ENCODE measurements around the gene HOXC4. TPM values are rescaled to one million over a fixed set of nuclear protein-coding genes. Genes with fewer than 3 reads are reported as not detected.
"Not testable (repeated sequence)": the region's sequence is repeated elsewhere in the genome, so short reads cannot be mapped to it uniquely, and the experiment has no call there.

Gene HOXC4
- total RNA-seq, 6 experiments from 2014 or later, result 0.35 to 0.73 (median 0.38) TPM; not detected in 2

GRCh38 chr12:54040648-54041047 lies 13.0 kb upstream of the HOXC4 start:
- Mint-ChIP-seq H3K4me3 (no peak overlapping the region), H3K27me3 (ENCODE audit: insufficient read depth) (peaks cover 76% of the 10 kb centered on the region), H3K4me1 (ENCODE audit: low read depth) (no peaks in the 10 kb centered on the region), H3K9me3 (no peaks in the 10 kb centered on the region), H3K36me3 (ENCODE audit: low read depth) (no peaks in the 10 kb centered on the region), H3K27ac (no peak overlapping the region)
- no peak for DNase-seq
- TF ChIP-seq, protein P1, sequence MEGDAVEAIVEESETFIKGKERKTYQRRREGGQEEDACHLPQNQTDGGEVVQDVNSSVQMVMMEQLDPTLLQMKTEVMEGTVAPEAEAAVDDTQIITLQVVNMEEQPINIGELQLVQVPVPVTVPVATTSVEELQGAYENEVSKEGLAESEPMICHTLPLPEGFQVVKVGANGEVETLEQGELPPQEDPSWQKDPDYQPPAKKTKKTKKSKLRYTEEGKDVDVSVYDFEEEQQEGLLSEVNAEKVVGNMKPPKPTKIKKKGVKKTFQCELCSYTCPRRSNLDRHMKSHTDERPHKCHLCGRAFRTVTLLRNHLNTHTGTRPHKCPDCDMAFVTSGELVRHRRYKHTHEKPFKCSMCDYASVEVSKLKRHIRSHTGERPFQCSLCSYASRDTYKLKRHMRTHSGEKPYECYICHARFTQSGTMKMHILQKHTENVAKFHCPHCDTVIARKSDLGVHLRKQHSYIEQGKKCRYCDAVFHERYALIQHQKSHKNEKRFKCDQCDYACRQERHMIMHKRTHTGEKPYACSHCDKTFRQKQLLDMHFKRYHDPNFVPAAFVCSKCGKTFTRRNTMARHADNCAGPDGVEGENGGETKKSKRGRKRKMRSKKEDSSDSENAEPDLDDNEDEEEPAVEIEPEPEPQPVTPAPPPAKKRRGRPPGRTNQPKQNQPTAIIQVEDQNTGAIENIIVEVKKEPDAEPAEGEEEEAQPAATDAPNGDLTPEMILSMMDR (IDR thresholded peaks at IDR 0.05), result no peak

DNA sequence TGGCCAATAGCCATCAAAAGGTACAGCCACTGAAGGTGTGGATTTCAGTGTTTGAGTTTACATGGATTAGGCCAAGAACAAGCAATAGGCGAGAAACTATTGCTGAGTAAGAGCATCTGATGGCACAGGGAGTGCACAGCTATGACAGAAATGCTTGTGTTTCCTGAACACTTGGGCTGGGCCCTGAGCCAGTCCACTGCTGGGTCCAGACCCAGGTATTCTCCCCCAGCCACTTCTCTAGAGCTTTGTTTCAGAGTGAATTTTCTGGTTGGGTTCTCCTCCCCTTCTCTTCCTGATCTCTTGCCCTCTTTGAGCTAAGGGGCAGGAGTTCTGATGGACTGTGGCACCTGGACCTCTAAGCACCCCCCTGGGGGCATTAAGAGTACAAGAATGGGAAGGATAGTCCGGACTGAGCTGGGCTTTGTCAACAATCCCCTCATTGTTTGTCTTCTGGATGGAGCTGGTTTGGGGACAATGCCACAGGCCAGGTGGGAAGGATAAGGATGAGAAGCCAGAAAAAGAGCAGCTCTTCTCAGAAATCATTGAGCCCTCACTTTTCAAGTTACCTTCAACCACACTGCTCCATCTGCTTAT lies 12.4 kb upstream of the HOXC4 start:
- TF ChIP-seq, protein P1 (IDR thresholded peaks at IDR 0.05), result no peak
- no peak overlapping the region for H3K4me3 Mint-ChIP-seq
- no peaks in the 10 kb centered on the region for H3K9me3 Mint-ChIP-seq
- H3K27me3 Mint-ChIP-seq (ENCODE audit: insufficient read depth), result peaks cover 75% of the 10 kb centered on the region
- H3K4me1 Mint-ChIP-seq (ENCODE audit: low read depth), result no peaks in the 10 kb centered on the region
- no peak for DNase-seq
- H3K27ac Mint-ChIP-seq, result no peak overlapping the region
- no peaks in the 10 kb centered on the region for H3K36me3 Mint-ChIP-seq (ENCODE audit: low read depth)

- H3K9me3 Mint-ChIP-seq; H3K4me3 Mint-ChIP-seq; H3K27ac Mint-ChIP-seq; H3K36me3 Mint-ChIP-seq (ENCODE audit: low read depth); DNase-seq; H3K4me1 Mint-ChIP-seq (ENCODE audit: low read depth): not testable (repeated sequence)
- peaks cover 81% of the 10 kb centered on the region for H3K27me3 Mint-ChIP-seq (ENCODE audit: insufficient read depth)
Measured at GRCh38 chr12:54042033-54042432, 11.6 kb upstream of the HOXC4 start.

DNA sequence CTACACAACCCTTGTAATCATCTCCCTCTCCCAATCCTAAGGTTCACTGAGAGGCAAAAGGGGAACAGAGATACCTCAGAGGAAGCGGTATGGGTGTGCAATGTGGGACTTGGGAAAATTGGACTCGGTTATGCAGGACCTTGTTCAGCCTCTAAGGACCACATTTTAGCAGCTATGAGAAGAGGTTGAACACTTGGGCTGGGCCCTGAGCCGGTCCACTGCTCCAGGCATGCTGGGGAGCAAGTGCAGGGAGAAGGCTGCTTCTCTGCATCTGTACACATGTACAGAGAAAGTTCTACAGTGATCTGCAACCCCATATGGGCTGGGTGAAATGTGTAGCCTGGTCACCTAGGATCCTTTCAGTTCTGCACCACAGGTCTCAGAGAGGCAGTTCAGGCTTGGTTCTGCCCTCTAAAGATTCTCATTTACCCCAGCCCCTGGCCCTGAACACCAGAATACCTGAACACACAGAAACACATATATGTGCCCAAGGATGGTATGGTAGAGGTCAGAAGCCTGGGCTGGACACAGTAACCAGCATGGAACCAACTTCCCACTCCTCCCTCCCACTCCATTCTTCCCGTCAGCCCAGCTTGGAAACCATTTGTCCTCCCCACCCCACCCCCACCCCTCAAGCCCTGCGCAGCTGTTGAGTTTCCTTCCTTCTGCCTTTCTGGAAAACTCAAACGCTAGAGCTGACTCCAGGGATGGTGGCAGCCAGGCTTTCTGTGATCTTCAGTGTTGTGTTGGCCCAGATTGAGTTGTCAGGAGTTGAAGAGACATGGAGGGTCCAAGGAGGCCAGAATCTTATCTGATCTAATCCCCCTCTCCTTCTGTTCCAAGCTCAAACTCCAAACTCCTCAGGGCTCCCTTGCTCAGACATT lies 10.4 kb upstream of the HOXC4 start:
- Mint-ChIP-seq H3K36me3 (ENCODE audit: low read depth) (no peaks in the 10 kb centered on the region), H3K4me3 (no peak overlapping the region), H3K27me3 (ENCODE audit: insufficient read depth) (peaks cover 92% of the 10 kb centered on the region), H3K27ac (no peak overlapping the region), H3K4me1 (ENCODE audit: low read depth) (no peaks in the 10 kb centered on the region), H3K9me3 (no peaks in the 10 kb centered on the region)
- DNase-seq, result no peak
- TF ChIP-seq, protein P1 (IDR thresholded peaks at IDR 0.05), result no peak

GRCh38 chr12:54044425-54045103 lies 9.1 kb upstream of the HOXC4 start:
- Mint-ChIP-seq H3K27me3 (ENCODE audit: insufficient read depth) (peaks cover 92% of the 10 kb centered on the region), H3K36me3 (ENCODE audit: low read depth) (no peaks in the 10 kb centered on the region), H3K9me3 (no peaks in the 10 kb centered on the region), H3K27ac (no peak overlapping the region), H3K4me1 (ENCODE audit: low read depth) (no peaks in the 10 kb centered on the region), H3K4me3 (no peak overlapping the region)
- TF ChIP-seq, protein P1 (IDR thresholded peaks at IDR 0.05), result no peak
- no peak for DNase-seq

- no peaks in the 10 kb centered on the region for H3K36me3 Mint-ChIP-seq (ENCODE audit: low read depth)
- peaks cover 92% of the 10 kb centered on the region for H3K27me3 Mint-ChIP-seq (ENCODE audit: insufficient read depth)
- TF ChIP-seq, protein P1 (IDR thresholded peaks at IDR 0.05), result no peak
- H3K9me3 Mint-ChIP-seq, result no peaks in the 10 kb centered on the region
- no peak overlapping the region for H3K4me3 Mint-ChIP-seq
- no peaks in the 10 kb centered on the region for H3K4me1 Mint-ChIP-seq (ENCODE audit: low read depth)
- no peak for DNase-seq
- no peak overlapping the region for H3K27ac Mint-ChIP-seq
Measured at GRCh38 chr12:54045401-54045800, 8.2 kb upstream of the HOXC4 start.

Data from HFFc6 (cell line).